BJ (cell line): ENCODE data around the gene HOXD4. TPM values are rescaled to one million over a fixed set of nuclear protein-coding genes. Genes with fewer than 3 reads are reported as not detected.

ENCODE experiments used
- CTCF ChIA-PET: fragments of 350-600 bp; formaldehyde crosslinking; extraction: SDS; loops from one replicate; lab custom pipeline; 2021; ENCODE audit warnings: antibody characterized with exemption, inconsistent platforms; lab: Yijun Ruan, JAX
- POLR2A ChIA-PET: fragments of 300-600 bp; sonication (Branson Sonifier 250); formaldehyde crosslinking; extraction: SDS; loops from one replicate; lab custom pipeline; 2021; ENCODE audit warnings: antibody characterized with exemption; lab: Charles Lee
- DNase-seq: peaks from one replicate; pipeline ENCODE4 v3.0.0-alpha.2; 2011; ENCODE audit warnings: low read depth
- H3K27me3 ChIP-seq: 2 replicates; pipeline ENCODE4 v1.6.0; 2011; ENCODE audit warnings: low read length; ENCODE audit not compliant: control insufficient read depth, insufficient read depth
- H3K36me3 ChIP-seq: 2 replicates; pipeline ENCODE4 v1.5.1; 2011; ENCODE audit warnings: low read length; ENCODE audit not compliant: control insufficient read depth, insufficient read depth
- H3K4me3 ChIP-seq: 2 replicates; pipeline ENCODE4 v1.5.1; 2011; ENCODE audit warnings: low read depth, mild to moderate bottlenecking, control low read depth, low read length
- CTCF ChIP-seq: IDR thresholded peaks from 2 replicates; pipeline ENCODE4 v1.5.1; 2011; ENCODE audit warnings: low read depth, mild to moderate bottlenecking, control low read depth, inconsistent platforms, low read length, moderate library complexity; ENCODE audit not compliant: insufficient read depth
- polyA plus RNA-seq: library from polyadenylated mRNA; depleted of rRNA; stranded (reverse); fragments of >200 nt; gene quantifications from 2 replicates; pipeline ENCODE4 v1.2.3, GENCODE V29; 2011

HOXD4 gene
- polyA plus RNA-seq, 1 experiment = 0.28 TPM

GRCh38 chr2:176138526-176138922 is 12.8 kb upstream of the HOXD4 start:
- DNase-seq = no peak
- CTCF ChIA-PET = interaction anchor here (1.1 to 8.7 kb wide), 8 partner anchors 8 to 513 kb away, joined by 3 to 110 read pairs (median 48); partner anchors contain the start of gene HOXD8
- no peak overlapping the region for H3K4me3 ChIP-seq
- H3K27me3 ChIP-seq = peaks cover 38% of the 10 kb centered on the region
- no peak for TF ChIP-seq CTCF
- POLR2A ChIA-PET = no interaction called here
- H3K36me3 ChIP-seq = no peaks in the 10 kb centered on the region

- peaks cover 41% of the 10 kb centered on the region for H3K27me3 ChIP-seq
- ChIA-PET CTCF (interaction anchor here (0.7 to 8.7 kb wide), 21 partner anchors 9 to 1140 kb away, joined by 3 to 110 read pairs (median 9); partner anchors contain the start of gene HOXD8), POLR2A (no interaction called here)
- no peak for DNase-seq
- H3K4me3 ChIP-seq = no peak overlapping the region
- TF ChIP-seq CTCF = no peak
- H3K36me3 ChIP-seq = no peaks in the 10 kb centered on the region
Measured at GRCh38 chr2:176138923-176139660, 12.3 kb upstream of the HOXD4 start.

- CTCF ChIA-PET = interaction anchor here (0.6 to 8.7 kb wide), 53 partner anchors 8 to 1377 kb away, joined by 3 to 110 read pairs (median 4); partner anchors contain the start of genes HOXD4, HOXD8 and MTX2
Measured at GRCh38 chr2:176139661-176140512, 11.5 kb upstream of the HOXD4 start.

GRCh38 chr2:176140513-176141317 is 10.6 kb upstream of the HOXD4 start:
- H3K4me3 ChIP-seq = peak overlapping the region; percentile 53
- no peaks in the 10 kb centered on the region for H3K36me3 ChIP-seq
- POLR2A ChIA-PET = no interaction called here
- peak; percentile 92 for TF ChIP-seq CTCF
- CTCF ChIA-PET = interaction anchor here (0.6 to 8.7 kb wide), 59 partner anchors 8 to 1454 kb away, joined by 3 to 110 read pairs (median 4); partner anchors contain the start of genes HOXD4, HOXD8 and MTX2
- DNase-seq = no peak
- peaks cover 40% of the 10 kb centered on the region for H3K27me3 ChIP-seq

More at GRCh38 chr2:176139661-176140512, 11.5 kb upstream of the HOXD4 start:
- no peak for DNase-seq
- no peaks in the 10 kb centered on the region for H3K36me3 ChIP-seq
- no peak for TF ChIP-seq CTCF
- POLR2A ChIA-PET = no interaction called here
- peak overlapping the region; percentile 53 for H3K4me3 ChIP-seq
- H3K27me3 ChIP-seq = peaks cover 36% of the 10 kb centered on the region
